SK-N-MC (cell line): ENCODE measurements around the gene MAN2B2.

ENCODE experiments used
- DNase-seq: peaks from one replicate; pipeline ENCODE4 v3.0.0-alpha.2; 2011; ENCODE audit warnings: low read depth, low spot score
- H3K27ac ChIP-seq: fragments of 200-600 bp; sonication (generic); 2 replicates; pipeline ENCODE4 v1.5.1; 2016; ENCODE audit warnings: mixed run types
- H3K36me3 ChIP-seq: fragments of 200-600 bp; sonication (generic); 2 replicates; pipeline ENCODE4 v1.6.1; 2017; ENCODE audit warnings: antibody characterized with exemption, low read length, mixed read lengths; ENCODE audit not compliant: insufficient read depth
- H3K4me3 ChIP-seq: fragments of 200-600 bp; sonication (generic); 2 replicates; pipeline ENCODE4 v1.5.1; 2016
- H3K9ac ChIP-seq: fragments of 200-600 bp; sonication (generic); 2 replicates; pipeline ENCODE4 v1.8.0; 2017; ENCODE audit warnings: mixed run types, mixed read lengths; ENCODE audit not compliant: insufficient read length
- H3K9me3 ChIP-seq: fragments of 200-600 bp; sonication (generic); 2 replicates; pipeline ENCODE4 v1.6.1; 2017; ENCODE audit warnings: low read depth, mild to moderate bottlenecking, antibody characterized with exemption, low read length, moderate library complexity, mixed read lengths
- EZH2 ChIP-seq: fragments of 200-600 bp; sonication (generic); IDR thresholded peaks from one replicate; pipeline ENCODE4 v1.6.1; 2017; ENCODE audit warnings: antibody characterized with exemption
- FOXP2 ChIP-seq: optimal IDR thresholded peaks from 2 replicates; pipeline ENCODE3; 2011; ENCODE audit warnings: mild to moderate bottlenecking, moderate library complexity; ENCODE audit not compliant: insufficient read depth; ENCODE audit errors: extremely low read length, control extremely low read depth
- POLR2AphosphoS5 ChIP-seq: IDR thresholded peaks from 2 replicates; pipeline ENCODE4 v1.6.1; 2012; ENCODE audit warnings: mild to moderate bottlenecking, low read depth, low read length, borderline replicate concordance

Gene MAN2B2

GRCh38 chr4:6657242-6658208 is 82.5 kb downstream of the MAN2B2 start:
- no peak overlapping the region for H3K4me3 ChIP-seq
- no peak overlapping the region for H3K9ac ChIP-seq
- no peaks in the 10 kb centered on the region for H3K9me3 ChIP-seq
- H3K27ac ChIP-seq: no peak overlapping the region
- DNase-seq: no peak
- H3K36me3 ChIP-seq: no peaks in the 10 kb centered on the region
- TF ChIP-seq FOXP2 (no peak), EZH2 (no peak), POLR2AphosphoS5 (no peak)

GRCh38 chr4:6658209-6658595 is 83.2 kb downstream of the MAN2B2 start:
- no peak overlapping the region for H3K9ac ChIP-seq

GRCh38 chr4:6658597-6659075 is 83.6 kb downstream of the MAN2B2 start:
- no peaks in the 10 kb centered on the region for H3K9me3 ChIP-seq
- DNase-seq: no peak
- H3K9ac ChIP-seq: no peak overlapping the region
- H3K4me3 ChIP-seq: no peak overlapping the region
- H3K27ac ChIP-seq: no peak overlapping the region
- H3K36me3 ChIP-seq: no peaks in the 10 kb centered on the region
- TF ChIP-seq POLR2AphosphoS5 (no peak), EZH2 (no peak), FOXP2 (no peak)

More at GRCh38 chr4:6658209-6658595, 83.2 kb downstream of the MAN2B2 start:
- TF ChIP-seq POLR2AphosphoS5 (no peak), FOXP2 (no peak), EZH2 (no peak)
- DNase-seq: no peak
- Histone ChIP-seq H3K36me3 (no peaks in the 10 kb centered on the region), H3K4me3 (no peak overlapping the region), H3K9me3 (no peaks in the 10 kb centered on the region), H3K27ac (no peak overlapping the region)

GRCh38 chr4:6659897-6660296 is 84.9 kb downstream of the MAN2B2 start:
- no peak overlapping the region for H3K4me3 ChIP-seq

GRCh38 chr4:6660430-6660829 is 85.4 kb downstream of the MAN2B2 start:
- Histone ChIP-seq H3K9ac (no peak overlapping the region), H3K27ac (no peak overlapping the region), H3K9me3 (no peaks in the 10 kb centered on the region), H3K4me3 (no peak overlapping the region), H3K36me3 (no peaks in the 10 kb centered on the region)
- TF ChIP-seq EZH2 (no peak), POLR2AphosphoS5 (no peak), FOXP2 (no peak)
- no peak for DNase-seq

More at GRCh38 chr4:6659897-6660296, 84.9 kb downstream of the MAN2B2 start:
- H3K9ac ChIP-seq: no peak overlapping the region
- DNase-seq: no peak
- no peaks in the 10 kb centered on the region for H3K9me3 ChIP-seq
- TF ChIP-seq POLR2AphosphoS5: no peak
- no peak for TF ChIP-seq EZH2
- no peak for TF ChIP-seq FOXP2
- H3K27ac ChIP-seq: no peak overlapping the region
- no peaks in the 10 kb centered on the region for H3K36me3 ChIP-seq

- DNase-seq: no peak
- Histone ChIP-seq H3K9me3 (no peaks in the 10 kb centered on the region), H3K9ac (no peak overlapping the region), H3K27ac (no peak overlapping the region), H3K36me3 (no peaks in the 10 kb centered on the region), H3K4me3 (no peak overlapping the region)
- TF ChIP-seq FOXP2 (no peak), POLR2AphosphoS5 (no peak), EZH2 (no peak)
These were observed 87.6 kb downstream of the MAN2B2 start for GRCh38 chr4:6662591-6662990.

GRCh38 chr4:6663596-6664393 is 88.8 kb downstream of the MAN2B2 start:
- Histone ChIP-seq H3K36me3 (no peaks in the 10 kb centered on the region), H3K4me3 (no peak overlapping the region), H3K27ac (no peak overlapping the region), H3K9me3 (no peaks in the 10 kb centered on the region), H3K9ac (no peak overlapping the region)
- DNase-seq: no peak
- no peak for TF ChIP-seq POLR2AphosphoS5
- no peak for TF ChIP-seq EZH2
- TF ChIP-seq FOXP2: no peak

GRCh38 chr4:6665320-6665654 is 90.3 kb downstream of the MAN2B2 start:
- no peak overlapping the region for H3K4me3 ChIP-seq
- no peak overlapping the region for H3K27ac ChIP-seq
- no peak for TF ChIP-seq POLR2AphosphoS5
- no peak for TF ChIP-seq EZH2
- no peak for TF ChIP-seq FOXP2

GRCh38 chr4:6668391-6668790 is 93.4 kb downstream of the MAN2B2 start:
- Histone ChIP-seq H3K36me3 (no peaks in the 10 kb centered on the region), H3K9me3 (no peaks in the 10 kb centered on the region), H3K4me3 (no peak overlapping the region), H3K9ac (no peak overlapping the region), H3K27ac (no peak overlapping the region)
- no peak for DNase-seq
- no peak for TF ChIP-seq FOXP2
- TF ChIP-seq POLR2AphosphoS5: no peak
- TF ChIP-seq EZH2: no peak

More at GRCh38 chr4:6665320-6665654, 90.3 kb downstream of the MAN2B2 start:
- H3K9ac ChIP-seq: no peak overlapping the region
- no peaks in the 10 kb centered on the region for H3K9me3 ChIP-seq
- DNase-seq: no peak
- H3K36me3 ChIP-seq: no peaks in the 10 kb centered on the region
